HUES48 (cell line): ENCODE measurements around the gene SORL1-AS1.

Experiments used
- H3K27ac ChIP-seq: one replicate; pipeline ENCODE4 v1.7.0; 2013; ENCODE audit warnings: low read depth, low read length, inconsistent platforms
- H3K27me3 ChIP-seq: 2 replicates; pipeline ENCODE4 v1.6.1; 2013; ENCODE audit warnings: mild to moderate bottlenecking, low read length; ENCODE audit not compliant: control insufficient read depth, insufficient read depth
- H3K36me3 ChIP-seq: 2 replicates; pipeline ENCODE4 v1.6.1; 2013; ENCODE audit warnings: low read length; ENCODE audit not compliant: control insufficient read depth, insufficient read depth
- H3K4me1 ChIP-seq: 2 replicates; pipeline ENCODE4 v1.6.1; 2013; ENCODE audit warnings: mild to moderate bottlenecking, low read length; ENCODE audit not compliant: control insufficient read depth, insufficient read depth
- H3K4me3 ChIP-seq: 2 replicates; pipeline ENCODE4 v1.5.1; 2013; ENCODE audit warnings: mild to moderate bottlenecking, low read depth, low read length
- H3K9ac ChIP-seq: 2 replicates; pipeline ENCODE4 v1.6.1; 2013; ENCODE audit warnings: mild to moderate bottlenecking, low read depth, low read length, moderate library complexity
- H3K9me3 ChIP-seq: 2 replicates; pipeline ENCODE4 v1.6.1; 2013; ENCODE audit warnings: low read length; ENCODE audit not compliant: control insufficient read depth, insufficient read depth

Gene SORL1-AS1

DNA sequence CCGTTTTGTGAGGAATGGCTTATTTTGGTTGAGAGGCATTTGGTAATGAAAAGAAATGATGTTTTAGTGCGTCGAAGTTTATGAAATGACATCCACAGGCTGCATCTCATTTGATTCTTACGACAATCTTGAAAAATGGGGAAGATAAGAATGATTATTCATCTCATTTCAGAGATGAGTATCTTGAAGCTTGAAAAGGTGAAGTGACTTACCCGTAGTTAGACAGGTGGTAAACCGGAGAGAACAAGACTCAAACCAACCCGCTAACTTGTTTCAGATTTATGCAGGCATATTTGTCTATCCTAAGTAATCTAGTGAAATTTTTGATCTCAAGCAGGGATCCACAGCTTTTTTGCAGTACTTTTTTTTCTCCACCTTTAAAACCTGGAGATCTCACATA lies 9.1 kb upstream of the SORL1-AS1 start:
- peaks cover 66% of the 10 kb centered on the region for H3K4me1 ChIP-seq
- no peaks in the 10 kb centered on the region for H3K27me3 ChIP-seq
- H3K9ac ChIP-seq: no peak overlapping the region
- H3K9me3 ChIP-seq: no peaks in the 10 kb centered on the region
- H3K4me3 ChIP-seq: no peak overlapping the region
- H3K36me3 ChIP-seq: no peaks in the 10 kb centered on the region
- no peak overlapping the region for H3K27ac ChIP-seq

DNA sequence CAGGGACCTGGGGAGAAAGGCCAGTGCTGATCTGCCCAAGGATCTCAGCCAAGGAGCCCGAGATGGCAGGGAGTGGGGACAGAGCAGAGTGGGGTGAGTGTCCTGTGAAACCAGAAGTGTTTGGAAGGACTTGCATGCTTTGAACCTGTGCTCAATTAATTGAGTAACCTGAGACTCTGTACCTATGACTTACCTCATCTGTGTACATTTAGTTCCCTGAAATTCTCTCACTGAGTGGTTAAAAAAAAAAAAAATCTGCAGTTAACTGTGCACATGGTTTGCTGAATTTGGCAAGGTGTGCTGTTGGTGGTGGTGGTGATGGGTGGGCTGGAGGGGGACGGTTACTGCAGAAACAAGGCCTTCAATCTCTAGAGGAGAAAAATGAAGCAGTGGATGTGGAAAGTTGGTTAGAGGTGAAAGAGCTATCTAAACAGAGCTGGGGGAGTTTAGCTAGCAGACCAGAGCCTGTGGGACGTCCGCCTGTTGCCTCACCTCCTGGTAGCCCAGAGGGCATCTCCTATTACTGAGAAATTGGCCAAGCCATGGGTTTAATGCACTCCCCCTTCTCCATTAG lies 8.3 kb upstream of the SORL1-AS1 start:
- Histone ChIP-seq H3K36me3 (no peaks in the 10 kb centered on the region), H3K27ac (no peak overlapping the region), H3K4me3 (no peak overlapping the region), H3K9me3 (no peaks in the 10 kb centered on the region), H3K9ac (no peak overlapping the region), H3K27me3 (no peaks in the 10 kb centered on the region), H3K4me1 (peaks cover 66% of the 10 kb centered on the region)

DNA sequence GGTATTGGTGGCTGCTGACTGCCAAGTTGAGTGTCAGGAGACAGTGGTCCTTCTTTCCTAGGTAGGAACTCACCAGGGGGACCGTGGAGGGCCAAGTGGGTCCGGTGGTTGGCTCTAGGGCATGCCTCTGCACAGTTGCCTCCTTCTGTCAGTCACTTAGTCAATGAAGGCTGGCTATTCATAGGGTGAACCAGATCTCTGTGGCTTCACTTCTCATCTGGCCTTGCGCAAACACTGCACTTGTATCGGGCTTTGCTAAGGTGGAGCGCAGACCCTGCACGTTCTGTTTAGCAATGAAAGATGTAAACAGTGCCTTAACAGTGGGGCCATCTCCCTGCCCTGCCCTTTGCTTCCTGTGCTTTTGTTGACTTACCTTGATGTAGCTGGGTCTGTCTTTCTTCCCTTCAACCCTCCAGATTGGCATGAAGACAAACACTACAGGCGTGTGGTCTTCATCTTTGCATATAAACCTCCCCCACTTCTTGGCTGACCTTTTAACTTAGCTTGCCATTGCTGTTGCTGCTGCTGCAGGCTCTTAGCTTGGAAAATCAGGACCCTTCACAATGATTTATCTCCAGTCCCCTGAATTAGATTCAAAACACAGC lies 6.7 kb upstream of the SORL1-AS1 start:
- no peaks in the 10 kb centered on the region for H3K9me3 ChIP-seq
- H3K27me3 ChIP-seq: no peaks in the 10 kb centered on the region
- peaks cover 57% of the 10 kb centered on the region for H3K4me1 ChIP-seq
- no peaks in the 10 kb centered on the region for H3K36me3 ChIP-seq
- H3K9ac ChIP-seq: no peak overlapping the region
- no peak overlapping the region for H3K4me3 ChIP-seq
- no peak overlapping the region for H3K27ac ChIP-seq

DNA sequence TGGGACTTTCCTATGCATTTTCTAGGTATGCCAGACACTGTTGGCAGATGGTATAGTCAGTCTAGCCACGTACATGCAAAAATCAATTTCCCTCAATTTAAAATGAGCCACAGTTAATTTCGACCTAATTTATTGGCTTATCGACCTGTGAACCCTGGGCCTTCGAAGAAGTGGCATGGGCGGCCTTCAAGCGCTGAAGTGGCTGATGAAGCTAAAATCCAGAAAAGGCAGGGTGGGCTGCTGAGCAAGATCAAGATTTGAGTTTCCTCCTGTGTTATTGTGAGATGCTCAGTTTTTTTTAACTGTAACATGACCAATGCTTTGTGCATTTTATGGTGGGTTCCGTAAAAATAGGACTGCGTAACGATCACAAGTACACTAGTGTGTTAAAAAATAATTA lies 5.8 kb upstream of the SORL1-AS1 start:
- no peak overlapping the region for H3K4me3 ChIP-seq

DNA sequence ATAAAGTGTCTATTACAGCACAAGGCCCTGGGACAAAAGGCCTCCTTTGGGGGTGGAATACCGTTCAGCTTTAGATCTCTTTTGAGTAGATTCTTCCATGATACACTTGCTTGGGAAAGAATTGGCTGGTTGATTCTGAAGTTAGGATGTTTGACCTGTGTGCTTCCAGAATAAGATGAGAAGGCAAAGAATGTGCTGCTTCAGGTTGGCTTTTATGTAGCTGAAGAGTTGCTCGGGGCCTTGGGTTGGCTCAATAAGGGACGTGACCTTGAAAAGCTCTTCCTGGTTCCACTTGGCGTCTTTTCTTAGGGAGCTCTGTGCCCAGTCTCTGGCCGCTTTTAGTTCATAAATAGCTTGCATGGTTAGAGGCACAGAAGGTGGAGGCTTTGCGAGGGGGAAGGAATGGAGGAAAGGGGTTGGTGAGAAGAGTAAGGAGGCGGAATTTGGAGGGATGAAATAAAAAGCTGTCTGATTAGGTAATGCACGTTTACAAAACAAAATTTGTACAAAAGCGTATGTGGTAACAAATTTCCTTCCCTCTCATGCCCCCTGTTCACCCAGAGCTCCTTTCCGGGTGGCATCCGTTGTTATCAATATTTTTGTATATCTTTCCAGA lies 4.2 kb upstream of the SORL1-AS1 start:
- Histone ChIP-seq H3K36me3 (no peaks in the 10 kb centered on the region), H3K27me3 (no peaks in the 10 kb centered on the region), H3K4me3 (no peak overlapping the region), H3K9me3 (no peaks in the 10 kb centered on the region), H3K4me1 (peaks cover 53% of the 10 kb centered on the region), H3K27ac (no peak overlapping the region), H3K9ac (no peak overlapping the region)

More for the DNA sequence above, 5.8 kb upstream of the SORL1-AS1 start:
- H3K9ac ChIP-seq: no peak overlapping the region
- no peak overlapping the region for H3K27ac ChIP-seq
- H3K9me3 ChIP-seq: no peaks in the 10 kb centered on the region
- H3K27me3 ChIP-seq: no peaks in the 10 kb centered on the region
- H3K4me1 ChIP-seq: peaks cover 57% of the 10 kb centered on the region
- no peaks in the 10 kb centered on the region for H3K36me3 ChIP-seq

DNA sequence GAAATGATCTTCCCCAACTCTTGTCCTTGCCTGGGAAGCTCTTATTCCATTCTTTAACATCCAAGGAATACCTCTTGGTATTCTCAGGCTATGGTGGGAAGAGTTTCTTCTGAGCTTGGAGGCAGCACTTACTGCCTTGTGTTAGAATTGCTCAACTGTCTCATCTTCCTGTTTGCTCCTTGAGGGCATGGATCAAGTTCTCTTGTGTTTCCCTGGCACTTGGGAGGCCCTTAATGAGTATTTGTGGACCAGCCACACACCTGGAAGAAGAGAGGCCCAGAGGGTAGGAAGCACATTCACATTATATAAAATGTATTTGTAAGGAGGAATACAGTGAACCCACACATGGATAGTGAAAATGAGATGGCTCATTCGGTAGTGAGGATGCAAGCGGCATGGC lies 3.4 kb upstream of the SORL1-AS1 start:
- Histone ChIP-seq H3K27ac (no peak overlapping the region), H3K27me3 (peaks cover 6% of the 10 kb centered on the region), H3K4me1 (peaks cover 60% of the 10 kb centered on the region), H3K9me3 (no peaks in the 10 kb centered on the region), H3K9ac (no peak overlapping the region), H3K36me3 (no peaks in the 10 kb centered on the region), H3K4me3 (no peak overlapping the region)

DNA sequence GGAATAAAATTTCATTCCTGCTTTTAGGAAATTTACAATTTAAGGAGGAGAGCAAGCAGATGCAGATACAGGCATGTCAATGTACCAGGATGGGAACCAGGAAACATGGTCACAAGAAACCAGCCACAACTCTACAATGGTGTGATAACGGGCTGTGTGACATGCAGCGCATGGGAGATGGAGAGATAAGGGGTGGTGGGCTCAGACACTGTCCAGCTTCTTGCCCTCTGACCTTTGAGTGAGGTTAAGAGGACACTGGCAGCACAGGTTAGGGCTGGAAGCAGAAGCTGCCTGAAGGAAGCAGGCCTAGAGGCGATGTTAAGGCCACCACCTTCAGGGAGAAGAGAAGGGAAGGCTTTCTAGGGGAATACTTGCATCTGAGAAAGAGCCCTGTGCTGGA lies 2.3 kb upstream of the SORL1-AS1 start:
- peaks cover 14% of the 10 kb centered on the region for H3K27me3 ChIP-seq
- H3K27ac ChIP-seq: no peak overlapping the region
- H3K9ac ChIP-seq: no peak overlapping the region
- no peak overlapping the region for H3K4me3 ChIP-seq
- peaks cover 62% of the 10 kb centered on the region for H3K4me1 ChIP-seq
- no peaks in the 10 kb centered on the region for H3K9me3 ChIP-seq
- H3K36me3 ChIP-seq: no peaks in the 10 kb centered on the region

DNA sequence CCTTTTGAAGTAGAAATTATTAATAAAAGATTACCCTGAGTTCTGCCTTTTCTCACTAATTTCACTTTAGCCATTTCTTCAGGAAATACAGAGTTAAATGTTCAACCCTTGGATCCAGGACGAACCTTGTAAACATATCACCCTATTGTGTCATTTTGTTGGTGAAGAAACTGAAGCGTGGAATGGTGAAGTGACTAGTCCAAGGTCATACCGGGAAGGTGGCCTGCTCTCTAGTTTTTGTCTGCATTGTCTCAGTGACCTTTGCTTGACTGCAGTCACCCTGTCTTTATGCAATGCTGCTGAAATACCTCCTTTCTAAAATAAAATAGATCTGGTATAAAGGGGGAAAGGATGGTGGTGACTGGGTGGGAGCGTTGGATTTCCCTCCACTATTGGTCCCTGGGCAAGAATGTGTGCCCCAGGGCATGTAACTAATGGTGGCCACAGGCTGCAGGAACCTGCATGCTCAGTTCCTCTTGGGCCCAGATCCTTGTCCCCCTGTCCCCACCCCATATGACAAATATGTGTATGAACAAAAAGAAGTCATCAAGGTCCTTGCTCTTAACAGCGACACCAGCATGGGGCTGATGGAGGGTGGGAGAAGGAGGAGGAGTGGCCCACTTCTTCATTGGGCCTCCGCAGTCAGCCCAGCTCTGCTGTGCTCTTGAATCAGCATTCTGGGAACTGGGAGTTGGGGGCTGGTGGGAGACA lies 977 bp upstream of the SORL1-AS1 start:
- Histone ChIP-seq H3K27ac (no peak overlapping the region), H3K4me1 (peaks cover 53% of the 10 kb centered on the region), H3K4me3 (peak overlapping the region; percentile 78), H3K9ac (no peak overlapping the region), H3K36me3 (no peaks in the 10 kb centered on the region), H3K9me3 (no peaks in the 10 kb centered on the region), H3K27me3 (peaks cover 14% of the 10 kb centered on the region)

DNA sequence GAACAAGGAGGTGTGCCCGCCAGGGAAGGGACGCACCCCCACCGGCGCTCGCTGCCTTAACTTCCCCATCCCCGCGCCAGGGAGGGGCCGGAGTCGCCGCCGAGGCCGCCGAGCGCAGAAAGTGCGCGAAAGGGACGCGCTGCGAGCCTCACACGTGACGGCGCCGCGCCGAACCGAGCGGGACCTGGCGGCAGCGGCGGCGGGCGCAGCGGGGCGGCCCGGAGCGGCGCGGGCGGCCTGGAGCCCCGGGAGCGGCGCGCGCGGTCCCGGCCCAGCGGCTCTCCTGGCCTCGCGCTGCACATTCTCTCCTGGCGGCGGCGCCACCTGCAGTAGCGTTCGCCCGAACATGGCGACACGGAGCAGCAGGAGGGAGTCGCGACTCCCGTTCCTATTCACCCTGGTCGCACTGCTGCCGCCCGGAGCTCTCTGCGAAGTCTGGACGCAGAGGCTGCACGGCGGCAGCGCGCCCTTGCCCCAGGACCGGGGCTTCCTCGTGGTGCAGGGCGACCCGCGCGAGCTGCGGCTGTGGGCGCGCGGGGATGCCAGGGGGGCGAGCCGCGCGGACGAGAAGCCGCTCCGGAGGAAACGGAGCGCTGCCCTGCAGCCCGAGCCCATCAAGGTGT lies 670 bp downstream of the SORL1-AS1 start, which contains the start of gene SORL1:
TSS of gene SORL1 (plus strand) at position 329 of the 623 bp plus-strand sequence. CDS start at position 347, 18 bp downstream.
- Histone ChIP-seq H3K27ac (peak within 1 kb of the TSS; percentile 58), H3K36me3 (no peaks in the 10 kb centered on the region), H3K4me3 (peak within 1 kb of the TSS; percentile 78), H3K9ac (peak within 1 kb of the TSS; percentile 81), H3K4me1 (peaks cover 42% of the 10 kb centered on the region), H3K9me3 (no peaks in the 10 kb centered on the region), H3K27me3 (peaks cover 14% of the 10 kb centered on the region)

DNA sequence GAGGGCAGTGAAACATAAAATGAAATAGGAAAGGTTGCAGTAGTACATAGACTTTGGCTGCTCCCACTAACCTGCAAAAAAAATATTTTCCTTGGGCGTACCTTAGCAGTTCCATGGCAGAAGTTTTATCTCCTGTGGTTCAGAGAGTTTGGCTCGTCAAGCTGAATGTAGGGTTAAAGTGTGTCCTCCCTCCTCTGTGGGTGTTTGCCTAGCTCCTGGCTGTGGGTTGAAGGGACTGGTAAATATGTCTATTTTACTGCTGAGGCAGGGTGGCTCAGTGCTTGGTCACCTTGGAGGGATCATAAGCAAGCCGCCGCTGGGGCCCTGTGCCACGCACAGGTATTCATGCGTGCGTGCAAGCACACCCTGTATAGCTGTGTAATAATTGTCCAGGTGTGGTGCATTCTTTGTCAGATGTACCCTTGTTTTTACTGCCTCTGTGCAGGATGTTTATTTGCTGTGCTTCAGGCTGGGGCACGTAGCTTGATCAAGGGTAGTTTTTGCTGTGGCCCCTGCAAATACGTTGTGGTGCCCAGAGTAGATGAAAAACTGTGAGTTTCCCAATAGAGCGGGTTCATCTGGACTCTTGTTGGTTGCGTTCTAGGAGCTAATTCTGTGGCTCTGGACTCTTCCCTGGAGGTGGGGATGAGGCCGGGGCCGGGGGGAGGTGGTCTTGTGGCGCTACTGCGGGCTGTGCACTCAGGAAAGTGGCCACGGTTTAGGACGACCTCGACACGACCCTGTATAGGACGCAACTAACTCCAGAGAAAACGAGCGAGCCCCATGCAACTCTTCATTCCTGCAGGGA lies 1.4 kb downstream of the SORL1-AS1 start:
- peak overlapping the region; percentile 77 for H3K9ac ChIP-seq
- H3K4me3 ChIP-seq: peak overlapping the region; percentile 78
- H3K36me3 ChIP-seq: no peaks in the 10 kb centered on the region
- peaks cover 39% of the 10 kb centered on the region for H3K4me1 ChIP-seq
- no peaks in the 10 kb centered on the region for H3K9me3 ChIP-seq
- peaks cover 14% of the 10 kb centered on the region for H3K27me3 ChIP-seq
- H3K27ac ChIP-seq: peak overlapping the region; percentile 43
